Mucosa of rectum (tissue), 2 donors: ENCODE data around the gene METTL5.

Experiments
- H3K27ac ChIP-seq, 2 donors: one replicate each; pipeline ENCODE4 v1.7.0; 2013; ENCODE audit warnings: inconsistent platforms in 2 of 2, low read depth in 2 of 2, low read length in 2 of 2
- H3K27me3 ChIP-seq, 2 donors: one replicate each; pipeline ENCODE4 v1.7.0; 2013; ENCODE audit warnings: low read length in 2 of 2; ENCODE audit not compliant: control insufficient read depth in 2 of 2, insufficient read depth in 2 of 2
- H3K36me3 ChIP-seq, 2 donors: one replicate each; pipeline ENCODE4 v1.7.0; 2013; ENCODE audit warnings: low read length in 2 of 2; ENCODE audit not compliant: control insufficient read depth in 2 of 2, insufficient read depth in 2 of 2
- H3K4me1 ChIP-seq, 2 donors: one replicate each; pipeline ENCODE4 v1.7.0; 2013; ENCODE audit warnings: low read length in 2 of 2, mild to moderate bottlenecking in 1 of 2; ENCODE audit not compliant: control insufficient read depth in 2 of 2, insufficient read depth in 2 of 2
- H3K4me3 ChIP-seq, 2 donors: one replicate each; pipeline ENCODE4 v1.7.0; 2013; ENCODE audit warnings: low read length in 2 of 2
- H3K9ac ChIP-seq, 2 donors: one replicate each; pipeline ENCODE4 v1.7.0; 2013; ENCODE audit warnings: low read length in 2 of 2, low read depth in 1 of 2, mild to moderate bottlenecking in 1 of 2
- H3K9me3 ChIP-seq, 2 donors: one replicate each; pipeline ENCODE4 v1.7.0; 2013; ENCODE audit warnings: low read length in 2 of 2; ENCODE audit not compliant: control insufficient read depth in 2 of 2
- donor health status: healthy.
- donor health status: Normal muscosa, but diverticular disease.

The METTL5 gene

DNA sequence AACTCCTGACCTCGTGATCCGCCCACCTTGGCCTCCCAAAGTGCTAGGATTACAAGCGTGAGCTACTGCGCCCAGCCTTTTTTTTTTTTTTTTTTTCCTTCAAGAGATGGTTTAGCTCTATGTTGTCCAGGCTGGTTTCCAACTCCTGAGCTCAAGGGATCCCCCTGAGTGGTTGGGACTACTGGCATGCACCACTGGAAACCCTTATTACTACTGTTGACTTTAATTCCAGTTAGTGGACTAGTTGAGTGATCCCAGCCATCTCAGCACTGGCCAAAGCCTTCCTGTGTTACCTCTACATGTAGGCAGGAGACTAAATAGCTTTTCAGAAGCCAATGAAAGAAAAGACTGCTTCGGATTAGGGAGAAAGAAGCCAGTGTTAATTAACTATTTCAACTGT is 34.1 kb downstream of the METTL5 start:
- Histone ChIP-seq H3K9me3 (no peaks in the 10 kb centered on the region), H3K4me1 (peaks cover 0 to 2% of the 10 kb centered on the region in 2 donors), H3K27me3 (no peaks in the 10 kb centered on the region), H3K9ac (no peak overlapping the region), H3K27ac (no peak overlapping the region), H3K36me3 (no peaks in the 10 kb centered on the region), H3K4me3 (no peak overlapping the region)

DNA sequence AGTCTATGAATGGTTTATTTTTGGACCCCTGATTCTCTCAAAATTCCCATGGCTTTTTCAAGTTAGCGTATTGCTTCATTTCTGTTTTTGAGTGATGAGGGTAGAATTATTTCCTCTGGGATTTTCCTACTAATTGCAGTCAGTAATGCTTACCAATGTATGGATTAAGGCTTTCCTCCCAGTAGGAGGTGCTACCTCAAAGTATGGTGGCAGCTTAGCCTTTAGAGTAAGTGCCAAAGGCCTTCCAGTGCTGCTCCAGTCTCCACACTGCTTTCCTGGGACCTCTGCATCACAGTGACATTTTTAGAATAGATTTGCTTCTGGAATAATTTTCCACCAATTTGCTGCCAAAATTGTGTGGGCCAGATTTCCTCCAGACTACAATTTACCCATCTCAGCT is 42.2 kb downstream of the METTL5 start:
- H3K9ac ChIP-seq: no peak overlapping the region
- no peaks in the 10 kb centered on the region for H3K27me3 ChIP-seq
- no peak overlapping the region for H3K4me3 ChIP-seq
- no peaks in the 10 kb centered on the region for H3K4me1 ChIP-seq
- no peak overlapping the region for H3K27ac ChIP-seq
- no peaks in the 10 kb centered on the region for H3K36me3 ChIP-seq
- no peaks in the 10 kb centered on the region for H3K9me3 ChIP-seq

DNA sequence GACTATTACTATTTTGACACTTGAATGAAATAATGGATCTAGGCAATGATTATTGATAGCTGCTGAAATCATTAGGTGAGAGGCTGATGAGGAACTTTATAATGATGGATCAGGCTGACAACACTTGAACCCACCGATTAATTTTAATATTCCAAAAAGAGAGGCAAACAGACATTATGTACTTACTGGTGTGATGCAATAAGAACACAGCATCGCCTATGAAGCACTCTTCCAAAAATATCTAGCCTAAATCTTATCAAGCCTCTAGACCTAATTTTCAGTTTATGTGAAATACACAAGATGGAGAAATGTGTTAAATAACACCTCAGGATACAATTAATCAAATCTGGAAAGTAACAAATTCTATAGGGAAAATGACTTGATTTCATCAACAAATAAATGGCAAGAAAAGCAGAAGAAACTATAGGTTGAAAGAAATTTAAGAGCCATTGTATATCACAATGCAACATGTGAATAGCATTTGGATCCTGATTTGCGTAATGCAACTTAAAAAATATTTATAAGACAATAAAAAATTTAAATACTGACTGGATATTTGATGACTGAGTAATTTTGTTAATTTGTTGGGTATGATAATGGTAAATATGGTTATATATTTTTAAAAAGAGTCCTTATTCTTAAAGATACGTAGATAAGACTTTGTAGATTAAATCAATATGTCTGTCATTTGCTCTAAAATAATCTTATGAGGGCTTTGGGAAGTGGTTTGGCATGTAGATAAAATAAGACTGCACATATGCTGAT is 43.3 kb downstream of the METTL5 start:
- no peak overlapping the region for H3K27ac ChIP-seq
- no peaks in the 10 kb centered on the region for H3K36me3 ChIP-seq
- H3K9me3 ChIP-seq: no peaks in the 10 kb centered on the region
- no peaks in the 10 kb centered on the region for H3K27me3 ChIP-seq
- H3K9ac ChIP-seq: no peak overlapping the region
- no peak overlapping the region for H3K4me3 ChIP-seq
- no peaks in the 10 kb centered on the region for H3K4me1 ChIP-seq

DNA sequence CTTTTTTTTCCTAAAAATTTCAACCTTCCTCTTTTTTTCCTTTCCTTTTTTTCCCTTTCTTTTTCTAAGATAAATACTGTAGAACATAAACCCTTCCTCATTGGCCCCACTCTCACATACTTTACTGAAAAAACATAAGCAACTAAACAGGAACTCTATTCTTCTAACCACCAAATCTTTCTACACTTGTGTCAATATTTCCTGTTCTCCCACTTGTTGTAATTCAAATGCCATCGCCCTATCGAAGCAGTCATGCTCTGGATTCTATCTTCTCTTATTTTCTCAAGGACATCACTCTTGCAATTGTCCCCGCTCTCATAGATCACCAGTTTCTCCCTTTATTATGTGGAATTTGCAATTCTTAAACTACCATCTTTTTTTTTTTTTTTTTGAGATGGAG is 46.3 kb downstream of the METTL5 start:
- Histone ChIP-seq H3K9ac (no peak overlapping the region), H3K27me3 (no peaks in the 10 kb centered on the region), H3K27ac (no peak overlapping the region), H3K36me3 (no peaks in the 10 kb centered on the region), H3K4me3 (no peak overlapping the region), H3K9me3 (no peaks in the 10 kb centered on the region), H3K4me1 (no peaks in the 10 kb centered on the region)

DNA sequence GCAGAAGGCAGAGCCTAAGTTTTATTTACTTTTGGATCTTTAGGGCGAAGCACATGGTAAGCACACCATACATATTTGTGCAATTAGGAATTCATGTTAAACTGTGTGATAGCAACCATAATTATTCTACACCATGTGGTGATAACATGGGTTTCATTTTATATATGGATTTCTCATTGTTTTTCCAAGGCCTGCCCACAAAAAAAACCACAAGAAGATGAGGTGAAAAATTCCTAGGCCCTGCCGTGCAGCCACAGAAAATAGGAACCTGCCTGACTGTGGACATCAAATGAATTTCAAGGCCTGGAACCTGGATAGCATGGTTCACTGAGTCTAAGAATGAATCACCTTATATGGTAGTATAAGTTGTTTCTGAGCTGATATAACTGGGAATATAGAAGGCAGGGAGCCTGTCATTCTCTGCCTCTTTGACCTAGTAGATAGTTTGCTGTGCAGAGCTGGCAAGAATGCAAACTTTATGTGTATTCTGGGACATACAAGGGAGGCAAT is 48.4 kb downstream of the METTL5 start:
- H3K9ac ChIP-seq: no peak overlapping the region
- H3K4me3 ChIP-seq: no peak overlapping the region
- no peaks in the 10 kb centered on the region for H3K36me3 ChIP-seq
- H3K4me1 ChIP-seq: no peaks in the 10 kb centered on the region
- no peaks in the 10 kb centered on the region for H3K27me3 ChIP-seq
- no peak overlapping the region for H3K27ac ChIP-seq
- no peaks in the 10 kb centered on the region for H3K9me3 ChIP-seq

DNA sequence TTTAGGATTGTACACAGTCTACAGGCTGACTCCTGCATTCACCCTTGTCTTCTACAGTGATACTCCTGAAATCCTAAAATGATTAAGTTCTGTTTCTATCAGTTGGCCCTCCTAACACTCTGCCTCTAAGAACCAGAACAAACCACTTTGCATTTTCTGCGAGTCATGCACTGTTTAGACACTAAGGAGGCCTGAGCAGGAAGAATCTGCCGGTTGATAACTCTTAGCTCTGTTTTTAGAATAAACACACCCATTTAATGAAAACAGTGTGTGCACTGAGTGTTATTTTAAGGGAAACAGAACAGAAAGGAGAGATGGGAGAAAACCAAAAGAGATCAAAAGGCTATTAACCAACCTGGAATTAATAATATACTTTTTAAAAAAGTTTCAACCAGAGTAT is 48.9 kb downstream of the METTL5 start:
- Histone ChIP-seq H3K4me3 (no peak overlapping the region), H3K9ac (no peak overlapping the region), H3K4me1 (no peaks in the 10 kb centered on the region), H3K27ac (no peak overlapping the region), H3K36me3 (no peaks in the 10 kb centered on the region), H3K9me3 (no peaks in the 10 kb centered on the region), H3K27me3 (no peaks in the 10 kb centered on the region)

DNA sequence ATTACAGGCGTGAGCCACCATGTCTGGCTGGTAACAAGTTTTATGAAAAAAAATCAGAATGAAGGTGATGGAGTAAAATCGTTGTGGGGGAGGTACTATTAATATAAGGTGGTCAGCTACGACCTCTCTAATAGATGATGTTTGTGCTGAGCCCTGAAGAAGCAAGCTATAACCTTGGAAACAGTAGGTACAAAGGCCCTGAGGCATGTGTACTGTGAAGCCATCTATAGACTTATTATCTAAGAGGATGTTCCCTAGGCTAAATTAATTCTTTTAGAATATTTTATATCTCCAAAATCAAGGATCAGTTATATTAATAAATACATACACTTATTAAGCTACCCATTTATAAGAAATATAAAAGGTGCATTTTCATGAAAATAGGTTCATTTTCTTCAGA is 49.4 kb downstream of the METTL5 start:
- no peaks in the 10 kb centered on the region for H3K9me3 ChIP-seq
- H3K4me3 ChIP-seq: no peak overlapping the region
- H3K27me3 ChIP-seq: no peaks in the 10 kb centered on the region
- no peak overlapping the region for H3K9ac ChIP-seq
- H3K4me1 ChIP-seq: no peaks in the 10 kb centered on the region
- no peaks in the 10 kb centered on the region for H3K36me3 ChIP-seq
- H3K27ac ChIP-seq: no peak overlapping the region

DNA sequence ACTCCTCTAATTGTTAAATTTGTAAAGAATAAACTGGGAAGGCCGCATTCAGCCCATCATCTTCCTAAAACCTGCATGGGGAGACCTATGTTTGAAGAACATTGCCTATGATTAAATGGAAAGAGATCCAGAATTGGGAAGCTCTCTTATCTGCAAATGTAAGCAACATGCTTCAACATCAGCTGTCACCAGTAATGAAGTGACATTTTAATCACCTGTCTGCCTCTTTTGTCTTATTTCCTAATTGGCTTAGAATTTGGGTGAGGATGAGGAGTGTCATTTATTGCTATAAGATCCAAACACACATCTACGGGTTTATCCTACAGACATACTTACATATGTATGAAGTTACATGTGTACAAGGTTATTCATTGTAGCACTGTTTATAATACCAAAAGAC is 52.1 kb downstream of the METTL5 start:
- no peak overlapping the region for H3K9ac ChIP-seq

DNA sequence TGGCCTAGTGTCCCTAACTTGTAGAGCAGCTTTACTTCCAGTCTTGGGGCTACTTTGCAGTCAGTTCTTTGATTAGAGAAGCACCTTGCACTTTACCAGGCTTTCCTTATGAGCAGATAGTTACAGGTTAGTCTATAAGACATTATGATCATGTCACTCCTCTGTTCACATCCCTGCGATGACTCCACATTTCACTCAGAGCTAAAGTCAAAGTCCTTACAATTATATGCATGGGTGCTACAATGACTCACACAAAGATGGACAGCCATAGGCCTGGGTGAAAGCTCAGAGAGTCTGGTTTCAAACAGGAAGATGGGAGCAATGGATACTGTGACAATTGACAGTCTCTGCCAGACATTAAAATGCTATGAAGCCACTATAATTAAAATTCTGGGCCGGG is 53.1 kb downstream of the METTL5 start:
- Histone ChIP-seq H3K27ac (no peak overlapping the region), H3K4me3 (no peak overlapping the region), H3K36me3 (no peaks in the 10 kb centered on the region), H3K9me3 (no peaks in the 10 kb centered on the region), H3K9ac (no peak overlapping the region), H3K4me1 (peaks cover 0 to 6% of the 10 kb centered on the region in 2 donors), H3K27me3 (peaks cover 6 to 11% of the 10 kb centered on the region in 2 donors)

More for the DNA sequence above, 52.1 kb downstream of the METTL5 start:
- Histone ChIP-seq H3K4me3 (no peak overlapping the region), H3K36me3 (no peaks in the 10 kb centered on the region), H3K4me1 (peaks cover 0 to 3% of the 10 kb centered on the region in 2 donors), H3K27me3 (peaks cover 4 to 8% of the 10 kb centered on the region in 2 donors), H3K9me3 (no peaks in the 10 kb centered on the region), H3K27ac (no peak overlapping the region)

DNA sequence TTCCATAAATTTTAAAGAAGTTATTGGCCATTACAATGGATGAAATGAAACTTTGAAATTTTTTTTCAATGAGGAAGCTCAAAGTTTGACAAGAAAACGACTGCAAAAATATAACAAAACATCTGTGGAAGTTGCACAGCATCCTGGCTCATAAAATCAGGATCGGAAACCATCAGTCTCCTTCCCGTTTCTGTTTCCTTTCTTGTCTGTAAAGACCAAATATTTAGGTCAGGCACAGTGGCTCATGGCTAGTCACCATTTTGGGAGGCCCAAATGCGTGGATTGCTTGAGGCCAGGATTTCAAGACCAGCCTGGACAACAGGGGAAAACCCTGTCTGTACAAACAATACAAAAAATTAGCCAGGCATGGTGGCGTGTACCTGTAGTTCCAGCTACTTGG is 53.7 kb downstream of the METTL5 start:
- no peak overlapping the region for H3K9ac ChIP-seq
- peaks cover 6 to 11% of the 10 kb centered on the region in 2 donors for H3K27me3 ChIP-seq
- no peak overlapping the region for H3K4me3 ChIP-seq
- no peaks in the 10 kb centered on the region for H3K36me3 ChIP-seq
- peaks cover 0 to 6% of the 10 kb centered on the region in 2 donors for H3K4me1 ChIP-seq
- no peak overlapping the region for H3K27ac ChIP-seq
- H3K9me3 ChIP-seq: no peaks in the 10 kb centered on the region
